Fibroblast of villous mesenchyme (primary cell): ENCODE measurements around the gene OPALIN. TPM values are rescaled to one million over a fixed set of nuclear protein-coding genes. Genes with fewer than 3 reads are reported as not detected.

Experiments used
- DNase-seq: peaks from one replicate; pipeline ENCODE4 v3.0.0-alpha.2; 2010; ENCODE audit warnings: low read depth
- H3K4me3 ChIP-seq: 2 replicates; pipeline ENCODE4 v1.5.1; 2011; ENCODE audit warnings: low read depth, mild to moderate bottlenecking, low read length
- total RNA-seq: library from RNA; depleted of rRNA; stranded (reverse); fragments of >200 nt; gene quantifications from 2 replicates; pipeline ENCODE4 v1.2.3, GENCODE V29; 2012
- TF ChIP-seq, protein P1 (sequence below): IDR thresholded peaks from 2 replicates; pipeline ENCODE4 v1.5.1; 2012; ENCODE audit warnings: low read depth, mild to moderate bottlenecking, low read length; ENCODE audit not compliant: insufficient read depth

The OPALIN gene
- total RNA-seq, 1 donor: not detected

DNA sequence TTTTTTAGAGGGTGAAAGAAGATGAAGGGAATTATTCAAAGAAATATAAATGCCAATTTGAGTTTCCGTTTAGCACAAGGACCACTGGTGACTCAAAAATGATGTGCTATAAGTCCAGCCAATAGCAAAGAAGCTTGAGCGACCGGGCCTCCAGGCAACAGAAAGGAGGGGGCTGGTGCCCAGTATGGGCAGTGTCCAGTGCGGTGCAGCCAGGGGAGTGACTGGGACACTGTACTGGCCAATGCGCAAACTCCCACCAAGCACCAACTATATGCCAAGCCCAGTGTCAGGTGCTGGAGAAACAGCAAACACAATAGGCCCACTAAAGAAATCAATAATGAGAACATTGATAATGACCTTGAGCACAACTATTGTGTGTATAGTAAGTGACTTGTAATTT is 10.2 kb upstream of the OPALIN start:
- no peak overlapping the region for H3K4me3 ChIP-seq
- TF ChIP-seq, protein P1, sequence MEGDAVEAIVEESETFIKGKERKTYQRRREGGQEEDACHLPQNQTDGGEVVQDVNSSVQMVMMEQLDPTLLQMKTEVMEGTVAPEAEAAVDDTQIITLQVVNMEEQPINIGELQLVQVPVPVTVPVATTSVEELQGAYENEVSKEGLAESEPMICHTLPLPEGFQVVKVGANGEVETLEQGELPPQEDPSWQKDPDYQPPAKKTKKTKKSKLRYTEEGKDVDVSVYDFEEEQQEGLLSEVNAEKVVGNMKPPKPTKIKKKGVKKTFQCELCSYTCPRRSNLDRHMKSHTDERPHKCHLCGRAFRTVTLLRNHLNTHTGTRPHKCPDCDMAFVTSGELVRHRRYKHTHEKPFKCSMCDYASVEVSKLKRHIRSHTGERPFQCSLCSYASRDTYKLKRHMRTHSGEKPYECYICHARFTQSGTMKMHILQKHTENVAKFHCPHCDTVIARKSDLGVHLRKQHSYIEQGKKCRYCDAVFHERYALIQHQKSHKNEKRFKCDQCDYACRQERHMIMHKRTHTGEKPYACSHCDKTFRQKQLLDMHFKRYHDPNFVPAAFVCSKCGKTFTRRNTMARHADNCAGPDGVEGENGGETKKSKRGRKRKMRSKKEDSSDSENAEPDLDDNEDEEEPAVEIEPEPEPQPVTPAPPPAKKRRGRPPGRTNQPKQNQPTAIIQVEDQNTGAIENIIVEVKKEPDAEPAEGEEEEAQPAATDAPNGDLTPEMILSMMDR: no peak

DNA sequence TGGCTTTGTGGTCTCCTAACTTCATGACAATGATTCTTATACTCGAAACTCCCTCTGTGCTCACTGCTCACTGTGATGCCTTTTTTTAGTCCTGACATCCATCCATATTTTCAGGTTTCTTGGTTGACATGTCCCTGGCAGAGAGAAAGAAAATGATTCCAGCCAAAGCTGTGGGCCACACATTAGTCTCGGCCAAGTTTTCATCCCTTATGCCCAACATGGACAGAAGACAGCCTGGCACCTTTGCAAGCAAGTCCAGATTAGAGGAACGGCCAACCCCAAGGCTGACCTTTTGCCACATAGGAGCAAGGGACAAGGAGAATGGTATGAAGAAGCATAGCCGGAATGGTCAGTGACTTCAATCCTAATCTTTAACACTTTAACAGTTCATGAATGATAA is 8.7 kb upstream of the OPALIN start:
- TF ChIP-seq, protein P1: no peak
- no peak overlapping the region for H3K4me3 ChIP-seq
- DNase-seq: no peak

More for the DNA sequence above, 10.2 kb upstream of the OPALIN start:
- DNase-seq: no peak

DNA sequence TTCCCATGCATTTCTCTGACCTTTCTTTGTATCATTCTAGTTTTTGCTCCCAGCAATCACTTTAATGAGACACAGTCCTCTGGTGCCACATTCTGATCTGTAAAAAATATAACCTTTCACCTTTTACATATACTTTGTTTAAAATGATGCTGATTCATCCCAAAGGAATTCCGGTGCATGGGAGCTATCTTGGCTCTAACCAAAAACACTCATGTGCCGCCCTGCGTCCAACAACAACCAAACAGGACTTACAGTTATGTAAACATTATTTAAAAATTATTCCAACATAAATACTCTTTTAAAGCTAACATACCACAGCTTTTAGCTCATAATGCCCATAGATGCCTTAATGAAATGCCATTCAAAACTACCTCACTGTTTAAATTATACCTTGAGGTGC is 7.7 kb upstream of the OPALIN start:
- H3K4me3 ChIP-seq: no peak overlapping the region
- peak; percentile 80 for DNase-seq
- TF ChIP-seq, protein P1: no peak

DNA sequence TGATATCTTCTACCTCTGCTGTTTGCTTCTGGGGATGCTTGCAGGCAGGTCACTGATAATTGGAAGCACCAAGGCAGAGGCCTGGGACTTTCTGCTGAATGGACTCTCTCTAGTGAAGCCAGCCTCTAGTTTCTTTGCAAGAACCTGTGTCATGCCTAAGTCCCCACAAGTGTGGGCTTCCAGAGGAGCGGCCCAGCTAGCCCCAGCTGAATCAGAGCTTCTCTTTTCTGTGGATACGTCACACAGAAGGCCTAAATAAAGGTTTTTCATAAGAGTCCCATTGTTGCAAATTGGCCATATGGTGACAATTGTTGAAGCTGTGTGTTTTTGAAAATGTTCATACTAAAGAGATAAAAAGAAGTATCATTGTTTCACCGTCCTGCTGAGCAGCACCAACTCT is 6.8 kb upstream of the OPALIN start:
- no peak for DNase-seq
- TF ChIP-seq, protein P1: no peak
- no peak overlapping the region for H3K4me3 ChIP-seq

DNA sequence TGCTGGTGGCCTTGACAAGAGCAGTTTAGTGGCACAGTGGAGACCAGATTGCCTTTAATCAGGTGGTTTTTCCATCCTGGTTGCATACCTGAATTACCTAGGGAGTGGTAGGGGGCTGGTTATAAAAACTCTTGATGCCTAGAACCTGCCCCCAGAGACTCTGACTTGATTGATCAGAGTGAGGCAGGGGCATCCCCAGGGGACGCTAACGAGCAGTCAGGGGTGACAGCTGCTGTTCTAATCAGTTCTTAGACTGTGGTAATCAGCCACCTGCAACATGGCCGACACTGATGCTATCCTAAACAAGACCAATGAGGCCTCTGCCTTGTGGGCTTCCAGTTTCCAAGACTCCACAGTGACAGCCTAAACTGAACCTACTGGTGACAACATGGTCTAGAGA is 2.0 kb upstream of the OPALIN start:
- DNase-seq: no peak
- H3K4me3 ChIP-seq: no peak overlapping the region
- TF ChIP-seq, protein P1: no peak

DNA sequence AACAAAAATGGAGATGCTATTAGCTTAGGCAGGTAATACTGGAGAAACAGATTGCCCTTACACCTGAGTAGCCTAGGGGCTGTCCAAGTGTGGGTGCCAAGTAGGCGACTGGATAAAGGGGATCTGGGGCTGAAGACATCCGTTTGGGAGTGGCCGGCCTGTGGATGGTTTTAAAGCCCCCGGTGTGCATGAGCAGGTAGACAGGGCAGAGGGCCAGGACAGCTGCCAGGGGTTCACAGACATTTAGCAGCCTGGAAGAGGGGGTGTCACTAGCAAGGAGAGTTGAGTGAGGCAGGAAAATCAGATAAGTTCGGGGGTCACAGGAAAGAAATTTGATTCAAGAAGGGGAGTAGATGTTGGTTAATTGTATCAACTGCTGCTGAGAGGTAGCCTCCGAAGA is 1.5 kb upstream of the OPALIN start:
- no peak for DNase-seq
- TF ChIP-seq, protein P1: no peak
- H3K4me3 ChIP-seq: no peak overlapping the region

DNA sequence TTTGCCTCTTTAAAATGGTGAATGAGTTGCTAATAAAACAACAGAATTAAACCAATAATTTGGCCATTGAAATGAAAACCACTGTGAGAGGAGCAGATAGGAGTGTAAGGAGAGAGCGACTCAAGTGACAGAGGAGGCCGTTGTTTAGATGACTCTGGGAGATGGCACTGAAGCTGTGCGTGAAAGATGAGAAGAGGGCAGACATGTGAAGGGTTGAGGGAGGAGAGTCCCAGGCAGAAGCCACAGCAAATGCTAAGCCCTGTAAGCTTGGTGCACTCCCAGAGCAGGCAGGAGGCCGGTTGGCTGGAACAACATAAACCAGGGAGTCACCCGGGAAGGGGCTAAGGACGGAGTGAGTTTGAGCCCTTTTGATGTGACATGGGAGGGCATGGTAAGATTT is 814 bp upstream of the OPALIN start:
- no peak for DNase-seq
- H3K4me3 ChIP-seq: no peak overlapping the region
- TF ChIP-seq, protein P1: no peak
